HG03432 (cell line): ENCODE results near the gene FCER1G.
A peak's percentile ranks its signal among the peaks of the same experiment; 100 is the strongest.
"Not testable (repeated sequence)": the region's sequence is repeated elsewhere in the genome, so short reads cannot be mapped to it uniquely, and the experiment has no call there.

Source experiments
- ATAC-seq: cut with Tn5 transposase; IDR thresholded peaks from one replicate; pipeline ENCODE4 v1.9.1; 2021; ENCODE audit warnings: mild to moderate bottlenecking, moderate library complexity; ENCODE audit not compliant: unreplicated experiment

The FCER1G gene

GRCh38 chr1:161227196-161227871 lies 12.2 kb downstream of the FCER1G start:
- ATAC-seq = peak; percentile 37

- ATAC-seq = no peak
Measured at GRCh38 chr1:161228032-161228431, 12.9 kb downstream of the FCER1G start.

- ATAC-seq = no peak
Measured at GRCh38 chr1:161229896-161230295, 14.8 kb downstream of the FCER1G start.

GRCh38 chr1:161230762-161231161 lies 15.7 kb downstream of the FCER1G start:
- no peak for ATAC-seq

GRCh38 chr1:161233102-161233501 lies 18.0 kb downstream of the FCER1G start:
- ATAC-seq = no peak

- ATAC-seq = no peak
Measured at GRCh38 chr1:161235957-161236775, 21.1 kb downstream of the FCER1G start.

- no peak for ATAC-seq
Measured at GRCh38 chr1:161238039-161238473, 23.0 kb downstream of the FCER1G start, which contains the start of gene NR1I3. Gene NR1I3, minus strand, starts transcription at chr1:161238203. Its CDS starts 1,638 bp downstream, at chr1:161236565.

GRCh38 chr1:161241682-161242081 lies 26.6 kb downstream of the FCER1G start:
- no peak for ATAC-seq

GRCh38 chr1:161242313-161242712 lies 27.2 kb downstream of the FCER1G start:
- ATAC-seq = no peak

GRCh38 chr1:161244888-161245287 lies 29.8 kb downstream of the FCER1G start:
- ATAC-seq = no peak

GRCh38 chr1:161250100-161250499 lies 35.0 kb downstream of the FCER1G start:
- not testable (repeated sequence) for ATAC-seq

- no peak for ATAC-seq
Measured at GRCh38 chr1:161250829-161251228, 35.7 kb downstream of the FCER1G start.

- ATAC-seq = no peak
Measured at GRCh38 chr1:161251579-161251978, 36.5 kb downstream of the FCER1G start.

GRCh38 chr1:161255302-161255701 lies 40.2 kb downstream of the FCER1G start:
- not testable (repeated sequence) for ATAC-seq

- not testable (repeated sequence) for ATAC-seq
Measured at GRCh38 chr1:161255955-161256520, 40.9 kb downstream of the FCER1G start.

- not testable (repeated sequence) for ATAC-seq
Measured at GRCh38 chr1:161257109-161257508, 42.0 kb downstream of the FCER1G start.

- no peak for ATAC-seq
Measured at GRCh38 chr1:161258439-161259344, 43.6 kb downstream of the FCER1G start, which contains the start of gene PCP4L1. Gene PCP4L1, plus strand, starts transcription at chr1:161258745. Its CDS starts 230 bp downstream, at chr1:161258975.

GRCh38 chr1:161259345-161259702 lies 44.2 kb downstream of the FCER1G start:
- no peak for ATAC-seq

- no peak for ATAC-seq
Measured at GRCh38 chr1:161259765-161260164, 44.7 kb downstream of the FCER1G start.
